ENCODE results near the gene SEPTIN11.

SEPTIN11 gene

GRCh38 chr4:76984127-76984526 is 34.6 kb downstream of the SEPTIN11 start:
- in situ Hi-C loops (cut with MboI; ENCODE audit: low sequenced_read_pairs, unreplicated experiment): no loop called here
- TF ChIP-seq CTCF (IDR thresholded peaks at IDR 0.05; ENCODE audit: borderline replicate concordance, control extremely low read depth, extremely low read depth, insufficient read depth, missing control alignments): peak; percentile 40
- peak; percentile 37 for DNase-seq (ENCODE audit: low spot score)

- no peak for TF ChIP-seq CTCF (IDR thresholded peaks at IDR 0.05; ENCODE audit: borderline replicate concordance, control extremely low read depth, extremely low read depth, insufficient read depth, missing control alignments)
- in situ Hi-C loops (cut with MboI; ENCODE audit: low sequenced_read_pairs, unreplicated experiment): no loop called here
- DNase-seq (ENCODE audit: low spot score): no peak
Observed at GRCh38 chr4:76984788-76985211, 35.2 kb downstream of the SEPTIN11 start.

GRCh38 chr4:76987153-76987591 is 37.6 kb downstream of the SEPTIN11 start:
- no peak for DNase-seq (ENCODE audit: low spot score)
- no peak for TF ChIP-seq CTCF (IDR thresholded peaks at IDR 0.05; ENCODE audit: borderline replicate concordance, control extremely low read depth, extremely low read depth, insufficient read depth, missing control alignments)
- in situ Hi-C loops (cut with MboI; ENCODE audit: low sequenced_read_pairs, unreplicated experiment): no loop called here

- in situ Hi-C loops (cut with MboI; ENCODE audit: low sequenced_read_pairs, unreplicated experiment): no loop called here
- no peak for TF ChIP-seq CTCF (IDR thresholded peaks at IDR 0.05; ENCODE audit: borderline replicate concordance, control extremely low read depth, extremely low read depth, insufficient read depth, missing control alignments)
- DNase-seq (ENCODE audit: low spot score): no peak
Observed at GRCh38 chr4:76987685-76988084, 38.1 kb downstream of the SEPTIN11 start.

- DNase-seq (ENCODE audit: low spot score): no peak
- no peak for TF ChIP-seq CTCF (IDR thresholded peaks at IDR 0.05; ENCODE audit: borderline replicate concordance, control extremely low read depth, extremely low read depth, insufficient read depth, missing control alignments)
- in situ Hi-C loops (cut with MboI; ENCODE audit: low sequenced_read_pairs, unreplicated experiment): no loop called here
Observed at GRCh38 chr4:76989391-76990061, 40.0 kb downstream of the SEPTIN11 start.

- no peak for DNase-seq (ENCODE audit: low spot score)
- no peak for TF ChIP-seq CTCF (IDR thresholded peaks at IDR 0.05; ENCODE audit: borderline replicate concordance, control extremely low read depth, extremely low read depth, insufficient read depth, missing control alignments)
- in situ Hi-C loops (cut with MboI; ENCODE audit: low sequenced_read_pairs, unreplicated experiment): no loop called here
Observed at GRCh38 chr4:76990288-76991080, 40.9 kb downstream of the SEPTIN11 start.

All from GM13976 (cell line).